Stimulated activated CD4-positive, alpha-beta T cell treated with anti-CD3 and anti-CD28 coated beads, Interleukin-1b, Interleukin-23, amount 100 ng/mL, for 24 hours (primary cell): ENCODE results near the gene CXorf49.
"Not testable (repeated sequence)": the region's sequence is repeated elsewhere in the genome, so short reads cannot be mapped to it uniquely, and the experiment has no call there.

Experiments
- DNase-seq, 4 experiments: peaks; one replicate each; pipeline ENCODE4 v3.0.0-alpha.2; 2020; ENCODE audit warnings: low read depth in 4 of 4, low spot score in 1 of 4

CXorf49 gene

GRCh38 chrX:71675636-71676035, 42.4 kb downstream of the CXorf49 start:
- DNase-seq, result not testable (repeated sequence)

DNA sequence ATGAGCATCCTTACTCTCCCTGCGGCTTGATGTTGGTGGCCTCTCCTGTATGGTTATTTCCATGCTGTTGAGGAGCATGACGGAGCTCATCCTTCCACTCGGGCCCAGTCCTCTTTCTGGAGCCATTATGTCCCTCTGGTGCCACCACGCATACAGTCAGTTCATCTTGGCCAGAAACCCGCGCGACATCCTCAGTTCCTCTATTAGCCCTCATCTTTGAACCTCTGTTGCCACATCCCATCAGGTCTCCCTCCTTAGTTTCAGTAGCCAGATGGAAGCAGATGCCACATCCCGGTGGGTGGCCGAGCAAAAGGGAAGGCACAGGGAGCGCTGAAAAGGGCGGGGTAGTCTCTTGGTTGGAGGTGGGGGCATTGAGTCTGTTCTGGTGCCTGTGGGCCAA, 46.1 kb downstream of the CXorf49 start:
- DNase-seq, result no peak

DNA sequence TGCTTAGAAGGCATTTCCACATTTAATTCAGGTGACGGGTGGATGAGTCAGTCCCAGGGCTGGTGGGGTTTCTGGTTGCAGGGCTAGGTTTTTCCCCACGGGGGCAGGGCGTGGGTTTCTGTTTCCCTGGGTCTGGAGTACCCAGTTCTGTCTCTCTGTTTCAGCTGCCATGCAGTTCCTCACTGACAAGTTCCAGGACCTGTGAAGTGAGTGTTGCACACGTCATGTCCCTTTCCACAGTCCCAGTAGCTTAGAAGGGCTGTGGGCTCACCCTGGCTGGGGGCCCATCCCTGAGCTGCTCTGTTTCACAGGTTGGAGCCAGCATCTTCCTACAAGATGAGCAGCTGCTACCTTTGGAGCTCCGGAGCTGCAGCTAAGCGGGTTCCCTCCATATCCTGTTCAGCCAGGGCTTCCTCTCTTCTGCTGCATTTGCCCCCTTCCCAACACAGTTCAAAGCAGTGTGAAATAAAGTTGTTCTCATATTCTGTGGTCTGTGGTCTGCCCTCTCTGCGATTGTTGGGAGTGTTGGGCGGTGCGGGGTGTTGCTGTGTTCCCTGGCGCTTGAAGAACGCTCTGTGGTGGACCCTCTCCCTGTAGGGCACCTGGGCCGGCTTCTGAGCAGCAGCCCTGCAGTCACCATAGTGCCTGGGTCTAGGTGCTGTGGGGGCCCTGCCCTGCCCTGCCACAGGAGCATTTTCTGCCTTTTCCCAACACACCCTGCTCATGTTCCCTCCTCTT, 46.9 kb downstream of the CXorf49 start:
- peak in 3 of 4 experiments; percentile 20 to 57 (median 46) for DNase-seq

DNA sequence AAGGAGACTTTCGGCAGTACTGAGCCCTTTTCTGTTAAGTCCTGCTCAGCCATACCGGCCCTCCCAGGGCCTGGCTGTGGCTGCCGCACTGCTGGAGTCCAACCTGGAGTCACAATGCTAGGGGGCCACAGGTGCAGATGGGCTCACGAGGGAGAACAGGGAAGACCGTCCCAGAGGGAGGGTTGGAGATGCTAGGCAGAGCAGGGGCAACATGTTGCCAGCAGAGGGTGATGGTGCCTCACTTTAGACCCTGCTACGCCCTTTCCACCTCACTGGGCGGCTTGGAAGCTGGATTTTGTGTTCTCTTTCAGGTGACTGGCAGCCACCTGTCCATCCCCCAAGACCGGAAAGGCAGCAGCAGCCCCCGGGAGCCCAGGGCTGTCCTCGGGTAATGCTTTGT, 48.1 kb downstream of the CXorf49 start:
- DNase-seq, result not testable (repeated sequence)

DNA sequence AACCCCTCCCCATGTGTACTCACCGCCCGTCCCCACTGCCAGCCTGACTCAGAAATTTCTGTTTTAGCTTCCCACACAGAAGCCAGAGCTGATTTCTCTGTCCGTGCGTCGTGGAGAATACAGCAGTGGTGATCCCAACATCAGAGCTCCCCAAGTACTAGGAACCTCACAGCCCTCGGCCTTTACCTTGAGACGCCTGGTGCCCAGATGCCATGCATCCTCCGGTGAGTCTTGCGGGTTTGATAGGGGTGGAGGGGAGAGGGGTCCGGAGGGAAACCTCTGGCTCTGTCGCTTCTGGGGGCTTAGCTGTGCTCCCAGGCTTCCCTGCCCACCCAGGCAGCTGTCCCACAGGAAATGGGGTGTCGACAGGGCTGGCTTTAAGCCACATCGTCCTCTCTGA, 48.6 kb downstream of the CXorf49 start:
- DNase-seq, result no peak

- no peak for DNase-seq
Observed at GRCh38 chrX:71668248-71668595, 49.9 kb downstream of the CXorf49 start.

- DNase-seq, result no peak
Observed at GRCh38 chrX:71667328-71668247, 50.5 kb downstream of the CXorf49 start, which contains the start of gene LOC101059915. TSS of gene LOC101059915 (plus strand) at chrX:71667546.

- no peak for DNase-seq
Observed at GRCh38 chrX:71666240-71667223, 51.6 kb downstream of the CXorf49 start.

DNA sequence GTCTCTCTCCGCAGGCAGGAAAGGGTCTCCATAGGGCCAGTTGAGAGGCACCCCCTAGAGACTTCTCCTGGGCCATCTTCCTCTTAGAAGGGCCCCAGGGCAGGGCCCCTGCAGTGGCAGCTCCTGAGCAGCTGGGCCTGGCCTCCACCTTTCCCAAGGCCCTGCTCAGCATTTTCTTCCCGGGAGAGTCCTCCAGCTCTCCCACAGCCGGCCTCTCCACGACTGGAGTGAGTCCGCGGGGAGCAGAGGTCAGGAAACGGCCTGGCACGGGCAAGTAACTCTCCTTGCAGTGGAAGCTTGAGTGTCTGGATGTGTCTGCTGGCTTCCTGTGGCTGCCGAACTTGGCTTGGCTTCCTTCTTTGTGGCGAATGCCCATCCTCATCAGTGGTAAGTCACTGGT, 52.3 kb downstream of the CXorf49 start:
- DNase-seq, result no peak

GRCh38 chrX:71664889-71665491, 53.1 kb downstream of the CXorf49 start:
- DNase-seq, result no peak
